Measurements from ENCODE around the gene SHISAL2A. TPM values are rescaled to one million over a fixed set of nuclear protein-coding genes. Genes with fewer than 3 reads are reported as not detected.

The SHISAL2A gene
- total RNA-seq, 2 experiments from 2014 or later = 25.9 to 28.4 TPM

DNA sequence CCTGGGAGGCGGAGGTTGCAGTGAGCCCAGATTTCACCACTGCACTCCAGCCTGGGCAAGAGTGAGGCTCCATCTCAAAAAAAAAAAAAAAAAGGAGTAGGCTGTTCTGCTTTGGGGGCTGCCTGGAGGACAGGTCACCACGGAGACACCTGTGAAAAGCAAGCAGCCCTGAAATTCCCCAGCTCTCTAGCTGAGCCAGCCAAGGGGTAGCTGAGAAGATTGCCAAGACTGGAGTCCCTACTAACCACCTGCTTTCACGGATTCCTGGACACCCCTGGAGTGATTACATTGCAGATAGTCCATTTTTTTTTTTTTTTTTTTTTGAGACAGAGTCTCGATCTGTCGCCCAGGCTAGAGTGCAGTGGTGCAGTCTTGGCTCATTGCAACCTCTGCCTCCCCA, 18.3 kb upstream of the SHISAL2A start:
- Histone ChIP-seq H3K27me3 (ENCODE audit: control insufficient read depth in 1 of 2, insufficient read depth in 2 of 2, low read length in 2 of 2) (no peaks in the 10 kb centered on the region), H3K27ac (ENCODE audit: low read depth in 1 of 2, low read length in 2 of 2) (no peak overlapping the region), H3K4me3 (ENCODE audit: low read length) (no peak overlapping the region), H3K36me3 (ENCODE audit: insufficient read depth, low read length) (peaks cover 5% of the 10 kb centered on the region), H3K9me3 (ENCODE audit: control insufficient read depth in 1 of 2, insufficient read depth in 1 of 2, low read length in 2 of 2) (no peaks in the 10 kb centered on the region), H3K4me1 (ENCODE audit: insufficient read depth, low read length) (peaks cover 10% of the 10 kb centered on the region)
- ChIA-PET POLR2A (interaction anchor here (0.7 to 1.3 kb wide), 3 partner anchors 13 to 23 kb away, joined by 3 to 4 read pairs (median 3); partner anchors contain the start of genes GPX7 and SHISAL2A), CTCF (interaction anchor here (0.7 to 1.2 kb wide), 3 partner anchors 41 to 193 kb away, joined by 3 to 5 read pairs (median 4); no protein-coding TSS in a partner anchor)
- Mint-ChIP-seq H3K4me3 (no peak overlapping the region), H3K36me3 (ENCODE audit: low read depth) (peaks cover 39% of the 10 kb centered on the region), H3K4me1 (ENCODE audit: low read depth) (peaks cover 32% of the 10 kb centered on the region), H3K9me3 (no peaks in the 10 kb centered on the region), H3K27me3 (no peaks in the 10 kb centered on the region), H3K27ac (no peak overlapping the region)
- intact Hi-C loops (cut with DNase I, micrococcal nuclease) = no loop called here
- no peak for ATAC-seq (ENCODE audit: poor library complexity)
- TF ChIP-seq, protein P1, sequence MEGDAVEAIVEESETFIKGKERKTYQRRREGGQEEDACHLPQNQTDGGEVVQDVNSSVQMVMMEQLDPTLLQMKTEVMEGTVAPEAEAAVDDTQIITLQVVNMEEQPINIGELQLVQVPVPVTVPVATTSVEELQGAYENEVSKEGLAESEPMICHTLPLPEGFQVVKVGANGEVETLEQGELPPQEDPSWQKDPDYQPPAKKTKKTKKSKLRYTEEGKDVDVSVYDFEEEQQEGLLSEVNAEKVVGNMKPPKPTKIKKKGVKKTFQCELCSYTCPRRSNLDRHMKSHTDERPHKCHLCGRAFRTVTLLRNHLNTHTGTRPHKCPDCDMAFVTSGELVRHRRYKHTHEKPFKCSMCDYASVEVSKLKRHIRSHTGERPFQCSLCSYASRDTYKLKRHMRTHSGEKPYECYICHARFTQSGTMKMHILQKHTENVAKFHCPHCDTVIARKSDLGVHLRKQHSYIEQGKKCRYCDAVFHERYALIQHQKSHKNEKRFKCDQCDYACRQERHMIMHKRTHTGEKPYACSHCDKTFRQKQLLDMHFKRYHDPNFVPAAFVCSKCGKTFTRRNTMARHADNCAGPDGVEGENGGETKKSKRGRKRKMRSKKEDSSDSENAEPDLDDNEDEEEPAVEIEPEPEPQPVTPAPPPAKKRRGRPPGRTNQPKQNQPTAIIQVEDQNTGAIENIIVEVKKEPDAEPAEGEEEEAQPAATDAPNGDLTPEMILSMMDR (IDR thresholded peaks at IDR 0.05) = no peak
- no peak for DNase-seq

DNA sequence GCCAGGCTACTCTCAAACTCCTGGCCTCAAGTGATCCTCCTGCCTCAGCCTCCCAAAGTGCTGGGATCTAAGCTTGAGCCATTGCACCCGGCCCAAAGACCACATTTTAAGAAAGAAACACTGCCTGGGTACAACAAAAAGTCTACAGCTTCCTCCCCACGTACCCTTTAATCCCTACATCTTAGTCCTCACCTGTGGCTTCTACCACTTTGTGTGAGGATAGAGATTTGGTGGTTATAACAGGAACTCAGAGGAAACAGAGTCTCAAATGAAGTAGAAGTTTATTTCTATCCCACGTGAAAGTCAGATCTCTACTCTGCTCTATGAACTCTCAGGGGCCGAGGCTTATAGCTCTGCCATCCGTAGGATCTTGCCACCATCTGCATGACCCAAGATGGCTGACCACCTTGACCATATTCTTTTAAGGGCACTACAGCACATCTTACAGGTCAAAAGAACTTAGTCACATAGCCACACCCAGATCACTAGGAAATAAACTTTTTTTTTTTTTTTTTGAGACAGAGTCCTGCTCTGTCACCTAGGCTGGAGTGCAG, 17.4 kb upstream of the SHISAL2A start:
- Mint-ChIP-seq H3K27ac (peak overlapping the region; percentile 73), H3K4me1 (ENCODE audit: low read depth) (peaks cover 32% of the 10 kb centered on the region), H3K36me3 (ENCODE audit: low read depth) (peaks cover 41% of the 10 kb centered on the region), H3K4me3 (no peak overlapping the region), H3K9me3 (no peaks in the 10 kb centered on the region), H3K27me3 (no peaks in the 10 kb centered on the region)
- ChIA-PET POLR2A (interaction anchor here (0.7 kb wide), 1 partner anchor 22 kb away, joined by 3 read pairs; no protein-coding TSS in a partner anchor), CTCF (interaction anchor here (0.6 to 0.7 kb wide), 3 partner anchors 51 to 1895 kb away, joined by 3 to 5 read pairs (median 3); no protein-coding TSS in a partner anchor)
- H3K27me3 ChIP-seq (ENCODE audit: control insufficient read depth in 1 of 2, insufficient read depth in 2 of 2, low read length in 2 of 2) = no peaks in the 10 kb centered on the region
- intact Hi-C loops (cut with DNase I, micrococcal nuclease) = no loop called here
- TF ChIP-seq, protein P1 (IDR thresholded peaks at IDR 0.05) = no peak
- H3K4me3 ChIP-seq (ENCODE audit: low read length) = no peak overlapping the region
- peaks cover 5% of the 10 kb centered on the region for H3K36me3 ChIP-seq (ENCODE audit: insufficient read depth, low read length)
- ATAC-seq (ENCODE audit: poor library complexity) = no peak
- H3K4me1 ChIP-seq (ENCODE audit: insufficient read depth, low read length) = peaks cover 10% of the 10 kb centered on the region
- no peaks in the 10 kb centered on the region for H3K9me3 ChIP-seq (ENCODE audit: control insufficient read depth in 1 of 2, insufficient read depth in 1 of 2, low read length in 2 of 2)
- no peak for DNase-seq
- H3K27ac ChIP-seq (ENCODE audit: low read depth in 1 of 2, low read length in 2 of 2) = no peak overlapping the region

GRCh38 chr1:52621950-52622349, 11.0 kb upstream of the SHISAL2A start:
- no peak overlapping the region for H3K27ac Mint-ChIP-seq
- no peaks in the 10 kb centered on the region for H3K27me3 Mint-ChIP-seq
- H3K9me3 Mint-ChIP-seq = no peaks in the 10 kb centered on the region
- H3K36me3 ChIP-seq (ENCODE audit: insufficient read depth, low read length) = peaks cover 3% of the 10 kb centered on the region
- H3K4me1 ChIP-seq (ENCODE audit: insufficient read depth, low read length) = peaks cover 3% of the 10 kb centered on the region
- ChIA-PET POLR2A (interaction anchor here (0.7 kb wide), 1 partner anchor 10 kb away, joined by 3 read pairs; no protein-coding TSS in a partner anchor), CTCF (no interaction called here)
- DNase-seq (no peak), ATAC-seq (ENCODE audit: poor library complexity) (no peak)
- peaks cover 27% of the 10 kb centered on the region for H3K36me3 Mint-ChIP-seq (ENCODE audit: low read depth)
- intact Hi-C loops (cut with DNase I, micrococcal nuclease) = no loop called here
- H3K4me3 ChIP-seq (ENCODE audit: low read length) = no peak overlapping the region
- no peak overlapping the region for H3K27ac ChIP-seq (ENCODE audit: low read depth in 1 of 2, low read length in 2 of 2)
- H3K4me1 Mint-ChIP-seq (ENCODE audit: low read depth) = peaks cover 19% of the 10 kb centered on the region
- no peaks in the 10 kb centered on the region for H3K27me3 ChIP-seq (ENCODE audit: control insufficient read depth in 1 of 2, insufficient read depth in 2 of 2, low read length in 2 of 2)
- H3K4me3 Mint-ChIP-seq = no peak overlapping the region
- TF ChIP-seq, protein P1 (IDR thresholded peaks at IDR 0.05) = no peak
- peaks cover 0 to 11% of the 10 kb centered on the region in 2 experiments for H3K9me3 ChIP-seq (ENCODE audit: control insufficient read depth in 1 of 2, insufficient read depth in 1 of 2, low read length in 2 of 2)
